ENCODE results near the gene MEI1.

DNA sequence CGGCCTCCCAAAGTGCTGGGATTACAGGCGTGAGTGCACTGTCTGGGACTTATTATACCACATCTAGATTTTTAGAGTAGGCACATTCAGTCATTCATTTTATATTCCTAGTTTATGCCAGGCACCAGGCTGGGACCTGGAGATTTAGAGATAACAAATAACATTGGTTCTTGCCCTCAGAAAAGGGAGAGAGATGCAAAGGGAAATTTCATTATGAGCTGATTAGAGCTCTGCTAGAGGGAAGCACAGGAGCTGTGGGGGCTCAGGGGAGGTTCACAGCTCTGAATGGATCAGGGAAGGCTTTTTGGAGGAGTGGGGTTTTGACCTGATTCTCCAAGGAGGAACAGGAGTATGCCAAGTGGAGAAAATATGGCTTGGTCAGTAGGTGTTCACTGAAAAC, 32.3 kb downstream of the MEI1 start:
- TF ChIP-seq, protein P1, sequence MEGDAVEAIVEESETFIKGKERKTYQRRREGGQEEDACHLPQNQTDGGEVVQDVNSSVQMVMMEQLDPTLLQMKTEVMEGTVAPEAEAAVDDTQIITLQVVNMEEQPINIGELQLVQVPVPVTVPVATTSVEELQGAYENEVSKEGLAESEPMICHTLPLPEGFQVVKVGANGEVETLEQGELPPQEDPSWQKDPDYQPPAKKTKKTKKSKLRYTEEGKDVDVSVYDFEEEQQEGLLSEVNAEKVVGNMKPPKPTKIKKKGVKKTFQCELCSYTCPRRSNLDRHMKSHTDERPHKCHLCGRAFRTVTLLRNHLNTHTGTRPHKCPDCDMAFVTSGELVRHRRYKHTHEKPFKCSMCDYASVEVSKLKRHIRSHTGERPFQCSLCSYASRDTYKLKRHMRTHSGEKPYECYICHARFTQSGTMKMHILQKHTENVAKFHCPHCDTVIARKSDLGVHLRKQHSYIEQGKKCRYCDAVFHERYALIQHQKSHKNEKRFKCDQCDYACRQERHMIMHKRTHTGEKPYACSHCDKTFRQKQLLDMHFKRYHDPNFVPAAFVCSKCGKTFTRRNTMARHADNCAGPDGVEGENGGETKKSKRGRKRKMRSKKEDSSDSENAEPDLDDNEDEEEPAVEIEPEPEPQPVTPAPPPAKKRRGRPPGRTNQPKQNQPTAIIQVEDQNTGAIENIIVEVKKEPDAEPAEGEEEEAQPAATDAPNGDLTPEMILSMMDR (IDR thresholded peaks at IDR 0.05), result no peak
- TF ChIP-seq, protein P2, sequence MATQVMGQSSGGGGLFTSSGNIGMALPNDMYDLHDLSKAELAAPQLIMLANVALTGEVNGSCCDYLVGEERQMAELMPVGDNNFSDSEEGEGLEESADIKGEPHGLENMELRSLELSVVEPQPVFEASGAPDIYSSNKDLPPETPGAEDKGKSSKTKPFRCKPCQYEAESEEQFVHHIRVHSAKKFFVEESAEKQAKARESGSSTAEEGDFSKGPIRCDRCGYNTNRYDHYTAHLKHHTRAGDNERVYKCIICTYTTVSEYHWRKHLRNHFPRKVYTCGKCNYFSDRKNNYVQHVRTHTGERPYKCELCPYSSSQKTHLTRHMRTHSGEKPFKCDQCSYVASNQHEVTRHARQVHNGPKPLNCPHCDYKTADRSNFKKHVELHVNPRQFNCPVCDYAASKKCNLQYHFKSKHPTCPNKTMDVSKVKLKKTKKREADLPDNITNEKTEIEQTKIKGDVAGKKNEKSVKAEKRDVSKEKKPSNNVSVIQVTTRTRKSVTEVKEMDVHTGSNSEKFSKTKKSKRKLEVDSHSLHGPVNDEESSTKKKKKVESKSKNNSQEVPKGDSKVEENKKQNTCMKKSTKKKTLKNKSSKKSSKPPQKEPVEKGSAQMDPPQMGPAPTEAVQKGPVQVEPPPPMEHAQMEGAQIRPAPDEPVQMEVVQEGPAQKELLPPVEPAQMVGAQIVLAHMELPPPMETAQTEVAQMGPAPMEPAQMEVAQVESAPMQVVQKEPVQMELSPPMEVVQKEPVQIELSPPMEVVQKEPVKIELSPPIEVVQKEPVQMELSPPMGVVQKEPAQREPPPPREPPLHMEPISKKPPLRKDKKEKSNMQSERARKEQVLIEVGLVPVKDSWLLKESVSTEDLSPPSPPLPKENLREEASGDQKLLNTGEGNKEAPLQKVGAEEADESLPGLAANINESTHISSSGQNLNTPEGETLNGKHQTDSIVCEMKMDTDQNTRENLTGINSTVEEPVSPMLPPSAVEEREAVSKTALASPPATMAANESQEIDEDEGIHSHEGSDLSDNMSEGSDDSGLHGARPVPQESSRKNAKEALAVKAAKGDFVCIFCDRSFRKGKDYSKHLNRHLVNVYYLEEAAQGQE (IDR thresholded peaks at IDR 0.05; ENCODE audit: insufficient read depth in 1 of 2, low read depth in 2 of 2, low read length in 1 of 2), result no peak

Data from Panc1 (cell line).